GM12874 (cell line): ENCODE results near the gene CD247.

Source experiments
- CTCF ChIP-seq: IDR thresholded peaks from 2 replicates; pipeline ENCODE4 v1.5.1; 2011; ENCODE audit warnings: low read depth, mild to moderate bottlenecking, control low read depth, low read length, moderate library complexity; ENCODE audit not compliant: insufficient read depth

The CD247 gene

GRCh38 chr1:167561753-167562152 lies 43.4 kb upstream of the CD247 start:
- TF ChIP-seq CTCF: no peak

GRCh38 chr1:167555971-167556714 lies 37.8 kb upstream of the CD247 start:
- TF ChIP-seq CTCF: peak; percentile 80

GRCh38 chr1:167554028-167554779 lies 35.9 kb upstream of the CD247 start:
- no peak for TF ChIP-seq CTCF

GRCh38 chr1:167553136-167554027 lies 35.1 kb upstream of the CD247 start, which contains the start of gene CREG1:
Gene CREG1, minus strand, starts transcription at chr1:167553762.
- TF ChIP-seq CTCF: no peak

GRCh38 chr1:167551362-167551761 lies 33.0 kb upstream of the CD247 start:
- no peak for TF ChIP-seq CTCF

GRCh38 chr1:167548059-167548932 lies 30.0 kb upstream of the CD247 start:
- no peak for TF ChIP-seq CTCF
